ENCODE results near the gene UNCX. TPM values are rescaled to one million over a fixed set of nuclear protein-coding genes. Genes with fewer than 3 reads are reported as not detected.

UNCX gene
- polyA plus RNA-seq, 1 donor (not counting 4 experiments of a cell fraction or from before 2014, with no cell fraction given) = not detected

DNA sequence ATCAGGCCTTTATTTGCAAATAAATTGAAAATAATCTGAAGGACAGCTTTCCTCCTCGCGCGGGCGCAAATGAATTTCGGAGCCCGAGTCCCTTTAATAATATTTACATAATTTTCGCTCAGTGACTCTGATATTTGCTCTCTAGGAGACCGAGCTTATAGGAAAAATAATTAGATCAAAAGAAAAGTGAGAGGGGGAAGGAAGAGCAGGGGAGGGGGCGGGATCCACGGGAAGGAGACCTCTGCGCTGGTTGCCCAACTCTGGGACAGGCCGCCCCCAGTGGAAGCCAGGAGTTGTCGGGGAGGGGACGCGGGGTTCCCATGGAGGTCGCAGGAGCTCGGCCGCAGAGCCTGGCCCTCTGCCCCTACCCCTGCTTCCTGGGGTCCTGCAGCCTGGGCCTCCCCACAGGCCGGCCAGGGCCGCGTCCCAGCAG, 5.8 kb downstream of the UNCX start:
- FAIRE-seq = no peak
- no peaks in the 10 kb centered on the region for H3K79me2 ChIP-seq (ENCODE audit: control insufficient read depth, insufficient read depth, low read length)
- peaks cover 90% of the 10 kb centered on the region for H3K27me3 ChIP-seq (ENCODE audit: control insufficient read depth, extremely low read depth, insufficient read depth, low read length)
- no peaks in the 10 kb centered on the region for H3K9me1 ChIP-seq (ENCODE audit: control insufficient read depth, extremely low read depth, insufficient read depth, low read length)
- TF ChIP-seq EZH2 (IDR thresholded peaks at IDR 0.05; ENCODE audit: low read length) (peak; percentile 57), CTCF (optimal IDR thresholded peaks at IDR 0.05 in 1 of 3, IDR thresholded peaks at IDR 0.05 in 1 of 3, conservative IDR thresholded peaks at IDR 0.05 in 1 of 3; ENCODE audit: extremely low read depth in 1 of 3, insufficient read depth in 2 of 3, low read length in 3 of 3) (no peak)
- H4K20me1 ChIP-seq (ENCODE audit: control insufficient read depth, extremely low read depth, insufficient read depth, low read length) = peaks cover 2% of the 10 kb centered on the region
- no peak for DNase-seq (ENCODE audit: low read depth, low spot score)
- dilution Hi-C loops (cut with MboI; ENCODE audit: extremely low pct_ligation_motif_present, low sequenced_read_pairs) = no loop called here
- no peak overlapping the region for H3K9ac ChIP-seq (ENCODE audit: control insufficient read depth, extremely low read depth, insufficient read depth, low read length)
- no peaks in the 10 kb centered on the region for H3K36me3 ChIP-seq (ENCODE audit: control insufficient read depth in 2 of 2, extremely low read depth in 1 of 2, insufficient read depth in 2 of 2, low read length in 2 of 2)
- H3K9me3 ChIP-seq (ENCODE audit: control insufficient read depth, low read depth, low read length) = no peaks in the 10 kb centered on the region
- H2AFZ ChIP-seq (ENCODE audit: control insufficient read depth, low read length) = no peak overlapping the region
- H3K27ac ChIP-seq (ENCODE audit: control insufficient read depth, insufficient read depth, low read length) = no peak overlapping the region
- H3K4me3 ChIP-seq (ENCODE audit: control insufficient read depth in 2 of 3, extremely low read depth in 1 of 3, insufficient read depth in 2 of 3, low read depth in 1 of 3, low read length in 3 of 3) = no peak overlapping the region
- no peaks in the 10 kb centered on the region for H3K4me1 ChIP-seq (ENCODE audit: control insufficient read depth, extremely low read depth, insufficient read depth, low read length)
- no peak overlapping the region for H3K4me2 ChIP-seq (ENCODE audit: control insufficient read depth, extremely low read depth, insufficient read depth, low read depth, low read length)

DNA sequence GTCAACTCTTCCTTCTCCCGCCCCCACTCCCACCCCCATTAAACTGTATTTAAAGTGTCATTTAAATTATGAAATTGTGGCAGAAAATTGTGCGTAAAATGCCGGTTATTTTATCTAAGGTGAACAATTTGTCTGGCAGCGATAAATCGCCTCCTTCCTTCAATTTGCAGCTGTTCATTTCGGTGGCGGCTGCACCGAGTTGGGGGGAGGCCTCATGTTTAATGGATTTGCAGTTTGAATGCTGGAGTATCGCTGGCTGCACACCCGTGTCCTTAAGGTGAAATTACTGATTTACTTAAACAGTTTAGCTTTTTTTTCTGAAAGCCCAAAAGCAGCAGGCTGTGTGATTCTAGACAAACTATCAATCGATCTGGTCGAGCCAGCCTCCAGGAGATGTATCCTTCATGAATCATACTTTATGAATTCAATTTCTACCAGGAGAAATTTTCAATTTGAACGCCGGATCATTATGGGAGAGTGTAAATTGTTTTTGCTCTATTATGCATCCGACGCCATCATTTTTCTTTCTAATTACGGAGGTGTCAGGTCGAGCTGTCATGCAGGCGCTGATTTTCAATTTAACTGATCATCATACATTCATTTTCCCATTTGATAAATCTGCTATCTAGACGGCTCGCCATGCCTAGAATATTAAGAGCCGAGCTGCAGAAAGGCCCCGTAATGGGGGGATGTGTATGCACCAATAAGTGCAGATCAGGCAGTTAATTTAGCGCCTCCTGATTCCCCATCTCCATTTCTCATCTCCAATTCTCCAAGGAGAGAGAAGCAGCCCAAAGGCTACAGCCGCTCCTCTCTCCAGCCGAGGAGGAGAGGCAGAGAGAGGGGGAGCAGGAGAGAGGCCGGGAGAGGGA, 6.5 kb downstream of the UNCX start:
- Histone ChIP-seq H3K4me1 (ENCODE audit: control insufficient read depth, extremely low read depth, insufficient read depth, low read length) (no peaks in the 10 kb centered on the region), H3K27ac (ENCODE audit: control insufficient read depth, insufficient read depth, low read length) (no peak overlapping the region)
- TF ChIP-seq CTCF (optimal IDR thresholded peaks at IDR 0.05 in 1 of 3, IDR thresholded peaks at IDR 0.05 in 1 of 3, conservative IDR thresholded peaks at IDR 0.05 in 1 of 3; ENCODE audit: extremely low read depth in 1 of 3, insufficient read depth in 2 of 3, low read length in 3 of 3) = no peak
- peak; percentile 69 for TF ChIP-seq EZH2 (IDR thresholded peaks at IDR 0.05; ENCODE audit: low read length)

More for the DNA sequence above, 6.5 kb downstream of the UNCX start:
- Histone ChIP-seq H3K36me3 (ENCODE audit: control insufficient read depth in 2 of 2, extremely low read depth in 1 of 2, insufficient read depth in 2 of 2, low read length in 2 of 2) (no peaks in the 10 kb centered on the region), H3K79me2 (ENCODE audit: control insufficient read depth, insufficient read depth, low read length) (no peaks in the 10 kb centered on the region), H3K4me2 (ENCODE audit: control insufficient read depth, extremely low read depth, insufficient read depth, low read depth, low read length) (no peak overlapping the region), H3K27me3 (ENCODE audit: control insufficient read depth, extremely low read depth, insufficient read depth, low read length) (peaks cover 90% of the 10 kb centered on the region), H3K9me1 (ENCODE audit: control insufficient read depth, extremely low read depth, insufficient read depth, low read length) (no peaks in the 10 kb centered on the region), H4K20me1 (ENCODE audit: control insufficient read depth, extremely low read depth, insufficient read depth, low read length) (peaks cover 2% of the 10 kb centered on the region), H3K9ac (ENCODE audit: control insufficient read depth, extremely low read depth, insufficient read depth, low read length) (no peak overlapping the region), H3K9me3 (ENCODE audit: control insufficient read depth, low read depth, low read length) (no peaks in the 10 kb centered on the region), H2AFZ (ENCODE audit: control insufficient read depth, low read length) (no peak overlapping the region), H3K4me3 (ENCODE audit: control insufficient read depth in 2 of 3, extremely low read depth in 1 of 3, insufficient read depth in 2 of 3, low read depth in 1 of 3, low read length in 3 of 3) (no peak overlapping the region)
- dilution Hi-C loops (cut with MboI; ENCODE audit: extremely low pct_ligation_motif_present, low sequenced_read_pairs) = no loop called here
- DNase-seq (ENCODE audit: low read depth, low spot score) (no peak), FAIRE-seq (no peak)

Data from keratinocyte (primary cell).